IPS-NIHi7 (cell line): ENCODE results near the gene PBOV1.

Source experiments
- DNase-seq: peaks from one replicate; pipeline ENCODE4 v3.0.0; 2012; ENCODE audit warnings: mixed read lengths; ENCODE audit errors: extremely low spot score

PBOV1 gene

DNA sequence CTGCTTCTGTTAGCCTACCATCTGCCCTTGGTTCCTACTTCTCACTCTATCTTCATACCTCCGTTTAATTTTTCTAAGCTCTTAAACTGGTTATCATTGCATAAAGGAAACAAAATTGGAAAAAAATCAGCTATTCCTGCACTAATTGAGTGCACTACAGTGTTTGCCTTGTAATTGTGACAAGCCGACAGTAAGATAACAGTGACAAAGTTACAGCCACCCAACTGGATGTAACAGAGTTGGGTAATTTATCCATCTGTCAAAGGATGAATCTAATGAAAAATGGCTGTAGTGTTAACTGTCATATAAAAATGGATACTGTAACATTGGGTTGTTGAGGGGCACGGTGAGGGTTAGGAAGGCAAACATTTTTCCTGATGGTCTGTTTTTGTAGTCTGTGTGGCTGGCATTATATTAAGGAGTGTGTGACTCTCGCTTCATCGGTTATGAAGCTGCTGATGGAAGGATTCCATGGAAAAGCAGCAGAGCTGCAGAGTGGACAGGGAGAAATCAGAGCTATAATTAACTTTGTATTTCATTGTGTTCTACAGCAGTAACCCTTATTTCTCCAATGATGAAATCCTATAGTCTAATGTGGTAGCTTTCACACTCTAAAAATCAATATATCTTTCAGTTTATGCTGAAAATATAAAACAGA lies 12.7 kb downstream of the PBOV1 start:
- DNase-seq = no peak

DNA sequence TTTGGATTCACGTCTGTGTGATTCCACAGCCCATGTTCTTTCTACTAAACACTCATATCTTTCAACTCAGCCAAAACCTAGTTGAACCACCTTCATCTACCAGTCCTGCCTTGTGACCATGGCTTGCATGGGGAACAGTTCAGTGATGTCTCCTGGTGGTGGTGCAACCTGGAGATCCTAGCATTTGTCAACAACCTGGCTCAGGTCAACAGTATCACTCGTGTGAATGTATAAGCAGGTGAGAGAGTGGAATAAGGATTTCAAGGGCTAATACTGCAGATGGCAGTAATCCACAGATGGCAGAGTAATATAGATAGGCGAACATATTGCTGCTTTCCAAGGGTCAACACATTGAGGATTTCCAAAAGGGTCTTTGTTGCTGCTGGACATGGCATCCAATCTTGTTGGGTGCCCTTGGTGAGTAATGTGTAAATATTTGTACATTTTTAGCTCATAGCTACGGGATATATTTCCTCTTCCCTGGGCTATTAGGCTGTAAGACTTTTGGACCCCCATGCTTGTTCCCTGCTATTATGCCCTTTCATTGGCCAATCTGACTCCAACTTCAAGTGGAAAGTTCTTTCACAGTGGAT lies 13.4 kb downstream of the PBOV1 start:
- DNase-seq = no peak

DNA sequence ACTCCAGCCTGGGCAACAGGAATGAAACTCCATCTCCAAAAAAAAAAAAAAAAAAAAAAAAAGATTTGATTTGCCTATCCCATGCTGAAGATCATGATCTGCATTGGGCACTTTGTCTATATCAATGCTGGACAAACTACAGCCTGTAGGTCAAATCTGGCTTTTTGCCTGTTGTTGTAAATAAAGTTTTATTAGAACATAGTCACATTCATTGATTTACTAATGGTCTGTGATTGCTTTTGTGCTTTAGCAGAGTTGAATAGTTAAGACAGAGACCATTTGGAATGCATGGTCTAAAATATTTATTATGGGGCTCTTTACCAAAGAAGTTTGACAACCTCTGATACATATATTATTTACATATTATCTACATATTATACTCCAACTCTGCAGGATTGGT lies 14.0 kb downstream of the PBOV1 start:
- DNase-seq = no peak

DNA sequence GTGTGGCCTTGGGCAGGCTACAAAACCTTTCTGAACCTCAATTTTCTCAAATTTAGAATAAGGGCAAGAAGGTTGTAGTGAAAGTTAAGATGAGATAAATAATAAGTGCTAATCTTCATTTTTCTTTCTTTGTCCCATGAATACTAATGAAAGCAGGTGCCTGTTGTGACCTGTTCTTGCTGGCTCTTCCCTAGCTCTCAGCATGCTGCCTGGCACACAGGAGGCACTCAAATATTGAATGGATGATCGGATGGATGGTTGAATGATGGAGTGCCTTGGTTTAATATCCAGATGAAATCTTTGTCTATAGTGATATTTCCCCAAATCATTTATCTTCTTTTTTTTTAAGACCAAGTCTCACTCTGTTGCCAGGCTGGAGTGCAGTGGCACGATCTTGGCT lies 15.0 kb downstream of the PBOV1 start:
- no peak for DNase-seq

DNA sequence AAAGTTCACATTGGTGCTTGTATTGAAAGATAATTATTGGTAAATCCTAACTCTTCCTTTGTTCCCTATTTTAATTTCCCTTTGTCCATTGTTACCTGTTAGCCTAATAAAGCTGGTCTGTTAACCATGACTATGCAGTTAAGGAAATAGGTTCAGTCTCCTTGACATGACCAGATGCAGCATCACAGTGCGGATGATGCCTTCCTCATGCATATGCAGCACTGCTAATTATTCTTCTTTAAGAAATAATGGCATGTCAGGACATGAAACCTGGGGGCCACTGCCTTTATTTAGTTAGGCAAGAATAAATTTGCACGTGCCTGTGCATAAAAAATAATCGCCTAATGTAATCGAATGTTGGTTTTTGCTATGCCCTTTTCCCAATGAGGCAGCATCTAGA lies 16.5 kb downstream of the PBOV1 start:
- DNase-seq = no peak

DNA sequence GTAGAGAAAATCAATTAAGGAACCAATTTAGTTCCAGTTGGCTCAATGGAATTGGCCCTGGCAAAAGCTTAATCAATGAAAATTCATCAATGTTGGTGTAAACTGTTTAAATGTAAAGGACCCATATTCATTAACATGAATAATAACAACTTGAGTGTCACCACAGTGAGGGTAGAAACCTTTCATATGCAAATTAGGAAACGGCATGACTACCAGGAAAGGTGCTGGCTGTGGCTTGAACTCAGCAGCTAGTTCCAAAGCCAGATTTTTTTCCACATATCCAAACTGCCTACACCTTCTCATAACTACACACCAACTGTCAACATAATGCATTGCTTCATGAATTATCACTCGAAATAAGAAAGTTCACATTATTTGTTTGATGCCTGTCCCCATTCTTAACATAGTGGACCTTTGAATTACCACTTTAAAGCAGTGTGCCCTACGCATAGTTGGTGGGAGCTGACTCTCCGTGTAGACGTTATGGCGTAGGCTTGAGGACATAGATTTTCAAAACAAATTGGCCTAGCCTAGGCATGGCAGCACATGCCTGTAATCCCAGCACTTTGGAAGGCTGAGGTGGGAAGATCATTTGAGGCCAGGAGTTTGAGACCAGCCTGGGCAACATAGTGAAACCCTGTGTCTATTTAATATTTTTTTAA lies 19.7 kb downstream of the PBOV1 start:
- DNase-seq = no peak

DNA sequence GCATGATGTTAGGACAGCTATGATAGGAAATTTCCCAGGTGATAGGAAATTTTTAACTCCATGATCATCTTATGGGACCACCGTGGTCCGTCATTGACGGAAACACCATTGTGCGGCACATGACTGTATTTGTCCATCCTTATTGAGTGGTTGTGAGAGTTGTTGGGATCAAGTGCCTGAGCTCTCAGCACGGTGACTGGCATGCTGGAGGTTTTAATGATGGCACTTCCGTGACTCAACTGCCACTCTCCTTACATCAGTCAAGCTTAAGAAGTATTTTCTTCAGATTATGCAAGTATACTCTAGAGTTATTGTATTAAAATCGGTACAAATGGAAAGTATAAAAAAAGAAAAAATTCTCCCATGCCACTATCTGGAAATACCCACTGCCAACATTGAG lies 20.7 kb downstream of the PBOV1 start:
- no peak for DNase-seq

DNA sequence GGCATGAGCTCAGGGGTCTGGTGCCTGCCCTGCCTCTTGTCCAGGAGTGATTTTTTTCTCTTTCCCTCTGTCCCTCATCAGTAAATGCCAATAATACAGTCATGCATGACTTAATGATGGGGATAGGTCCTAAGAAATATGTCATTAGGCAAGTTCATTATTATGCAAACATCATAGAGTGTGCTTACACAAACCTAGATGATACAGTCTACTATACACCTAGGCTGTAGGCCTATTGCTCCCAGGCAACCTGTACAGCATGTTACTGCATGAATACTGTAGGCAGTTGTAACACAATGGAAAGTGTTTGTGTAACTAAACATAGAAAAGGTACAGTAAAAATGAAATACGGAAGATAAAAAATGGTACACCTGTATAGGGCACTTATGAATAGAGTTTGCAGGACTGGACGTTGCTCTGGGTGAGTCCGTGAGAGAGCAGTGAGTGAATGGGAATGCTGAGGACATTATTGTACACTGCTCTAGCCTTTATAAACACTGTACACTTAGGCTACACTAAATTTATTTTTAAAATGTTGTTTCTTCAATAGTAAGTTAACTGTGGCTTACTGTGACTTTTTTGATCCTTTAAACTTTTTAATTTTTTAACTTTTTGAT lies 22.1 kb downstream of the PBOV1 start:
- no peak for DNase-seq

DNA sequence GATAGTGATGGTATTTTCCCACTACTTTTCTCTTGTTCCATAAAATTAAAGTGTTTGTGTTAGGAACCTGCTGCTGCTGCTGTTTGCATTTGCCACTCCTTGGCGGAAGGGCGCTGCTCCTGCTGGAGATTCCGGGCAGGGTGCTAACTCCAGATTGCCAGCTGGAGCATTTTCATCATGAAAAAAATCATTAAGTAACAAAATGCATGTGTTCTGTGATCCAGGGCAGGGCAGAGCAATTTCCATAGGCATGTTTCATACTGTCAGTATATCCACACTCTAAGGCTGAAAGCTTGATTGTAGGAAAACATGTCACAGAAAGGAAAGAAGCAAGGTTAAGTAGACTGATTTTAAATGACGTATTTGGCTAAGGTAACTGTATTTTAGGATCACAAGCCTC lies 24.0 kb downstream of the PBOV1 start:
- no peak for DNase-seq

DNA sequence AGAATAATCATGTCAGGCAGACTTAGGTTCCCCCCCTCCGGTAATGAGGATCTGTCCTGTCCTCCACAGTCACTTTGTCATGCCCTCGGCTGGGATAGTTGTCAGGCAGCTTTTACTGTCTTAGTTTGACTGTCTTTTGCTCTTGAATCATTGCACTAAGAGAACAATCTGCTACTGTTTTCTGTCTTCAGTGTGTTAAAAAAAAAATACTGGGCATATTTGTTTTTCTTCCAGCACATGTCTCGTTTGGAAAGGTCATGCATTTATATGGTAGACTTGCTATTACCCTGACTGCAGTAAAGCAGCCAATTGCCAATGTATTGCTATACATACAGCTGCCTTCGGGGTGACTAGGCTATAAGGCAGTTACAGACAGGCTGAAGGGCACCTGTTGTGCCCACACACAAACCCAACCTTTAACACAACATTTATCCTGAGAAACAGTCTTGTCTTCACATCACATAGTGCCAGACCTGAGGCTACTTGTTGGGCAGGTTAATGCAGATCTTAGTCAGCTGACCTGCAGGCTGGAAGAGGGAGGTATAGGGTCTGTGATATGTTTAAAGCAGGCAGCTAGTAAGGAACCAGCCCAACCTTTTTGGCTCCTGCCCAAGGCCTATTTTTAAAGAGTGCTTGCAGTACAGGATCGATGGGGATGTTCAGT lies 29.9 kb downstream of the PBOV1 start:
- DNase-seq = no peak

DNA sequence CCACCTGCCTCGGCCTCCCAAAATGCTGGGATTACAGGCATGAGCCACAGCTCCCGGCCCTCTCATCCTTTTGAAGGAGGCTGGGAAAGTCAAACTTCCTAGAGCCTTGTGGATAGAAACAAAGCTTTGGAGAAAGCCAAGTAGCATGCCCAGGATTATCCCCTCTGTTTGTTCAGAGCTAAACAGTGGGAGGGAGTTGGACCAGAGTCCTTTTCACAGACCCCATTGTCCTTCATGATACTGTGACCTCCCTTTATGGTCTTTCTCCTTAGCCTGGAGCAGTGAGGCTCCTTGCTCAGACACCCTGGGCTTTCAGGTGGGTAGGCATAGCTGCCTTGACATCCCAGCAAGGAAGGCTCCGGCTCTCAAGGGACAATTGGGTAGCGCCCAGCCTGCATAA lies 31.1 kb downstream of the PBOV1 start:
- DNase-seq = no peak

DNA sequence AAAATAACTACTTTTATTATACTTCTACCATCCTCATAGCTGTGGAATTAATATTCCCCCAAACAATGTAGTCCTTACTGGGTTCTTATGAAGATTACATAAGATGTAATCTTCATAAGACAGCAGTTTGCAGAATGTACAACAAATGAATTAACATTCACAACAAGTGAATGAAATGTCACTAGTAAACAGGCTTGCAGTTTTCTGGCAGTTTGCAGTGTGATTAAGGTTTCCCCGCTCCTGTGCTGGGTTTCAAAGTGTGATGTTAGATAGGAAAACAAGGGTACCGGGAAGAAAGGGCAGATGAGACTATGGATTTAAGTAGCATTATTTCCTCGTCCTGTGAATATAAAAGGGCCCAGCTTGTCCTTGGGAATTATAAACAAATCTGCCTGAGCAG lies 34.1 kb downstream of the PBOV1 start:
- DNase-seq = no peak

DNA sequence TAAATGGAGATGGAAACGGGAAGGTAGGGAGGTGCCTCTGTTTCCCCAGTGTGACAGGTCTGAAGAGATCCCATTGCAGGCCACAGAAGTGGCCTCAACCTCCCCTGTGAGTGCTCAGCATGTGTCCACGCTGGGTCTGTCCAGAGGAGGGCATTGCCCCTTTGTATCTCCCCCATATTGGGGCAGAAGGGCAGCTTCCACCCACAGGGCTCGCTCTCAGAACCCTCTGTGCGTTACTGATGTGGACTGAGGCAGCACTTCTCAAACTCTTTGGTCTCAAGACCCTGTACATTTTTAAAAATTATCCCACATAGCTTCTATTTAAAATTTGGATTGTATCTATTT lies 34.5 kb downstream of the PBOV1 start:
- no peak for DNase-seq

DNA sequence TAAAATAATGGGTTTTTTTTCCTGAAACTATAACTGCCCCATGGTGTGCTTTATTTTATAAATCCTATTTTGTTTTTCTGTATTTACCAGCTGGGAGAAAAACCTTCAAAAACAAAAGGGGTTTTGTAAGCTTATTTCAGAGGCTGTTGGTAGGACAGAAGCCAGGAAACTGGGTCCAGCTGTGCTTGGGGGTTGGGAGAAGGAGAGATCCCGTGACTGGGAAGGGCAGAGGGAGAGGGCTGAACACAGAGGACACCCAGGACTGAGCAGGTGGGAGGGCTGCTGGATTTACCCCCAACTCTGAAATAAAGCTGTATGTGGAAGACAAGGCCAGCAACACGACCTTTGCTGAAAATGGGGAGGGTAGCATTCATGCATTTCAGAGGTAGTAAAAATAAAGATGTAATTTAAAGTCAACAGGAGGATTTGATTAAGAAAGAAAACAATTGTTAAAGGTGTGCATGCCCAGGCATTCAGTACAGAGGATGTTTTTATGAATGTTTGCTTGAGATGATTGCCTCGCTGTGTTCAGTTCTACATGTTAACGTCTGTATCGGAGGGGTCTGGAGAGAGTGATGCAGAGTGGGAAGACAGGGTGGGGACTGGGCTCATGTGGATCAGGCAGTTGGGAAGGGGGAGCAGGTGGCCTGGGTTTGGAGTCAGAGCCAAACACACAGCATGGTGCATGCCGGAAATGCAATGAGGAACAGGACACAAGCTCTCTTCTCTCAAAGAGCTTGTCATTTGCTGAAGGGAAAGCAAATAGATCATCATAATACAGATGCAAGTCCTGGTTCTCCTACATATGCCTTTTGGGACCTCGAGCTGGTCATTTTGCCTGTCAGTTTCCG lies 35.1 kb downstream of the PBOV1 start:
- peak; percentile 66 for DNase-seq

DNA sequence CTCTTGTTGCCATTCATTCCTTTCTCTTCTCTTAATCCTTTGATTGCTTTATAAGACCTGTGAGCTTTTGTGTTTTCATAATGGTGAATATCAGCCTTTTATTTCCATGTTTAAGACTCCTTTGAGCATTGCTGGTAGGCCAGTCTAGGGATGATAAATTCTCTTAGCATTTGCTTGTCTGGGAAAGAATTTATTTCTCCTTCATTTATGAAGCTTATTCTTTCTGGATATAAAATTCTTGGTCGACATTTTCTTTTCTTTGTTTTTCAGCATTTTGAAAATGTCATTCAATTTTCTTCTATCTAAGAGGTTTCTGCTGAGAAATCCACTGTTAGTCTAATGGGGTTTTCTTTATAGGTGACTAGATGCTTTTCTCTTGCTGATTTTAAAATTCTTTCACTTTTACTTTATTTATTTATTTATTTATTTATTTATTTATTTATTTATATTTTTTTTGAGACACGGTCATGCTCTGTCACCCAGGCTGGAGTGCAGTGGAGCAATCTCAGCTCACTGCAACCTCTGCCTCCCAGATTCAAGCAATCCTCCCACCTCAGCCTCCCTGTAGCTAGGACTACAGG lies 41.5 kb downstream of the PBOV1 start:
- no peak for DNase-seq

DNA sequence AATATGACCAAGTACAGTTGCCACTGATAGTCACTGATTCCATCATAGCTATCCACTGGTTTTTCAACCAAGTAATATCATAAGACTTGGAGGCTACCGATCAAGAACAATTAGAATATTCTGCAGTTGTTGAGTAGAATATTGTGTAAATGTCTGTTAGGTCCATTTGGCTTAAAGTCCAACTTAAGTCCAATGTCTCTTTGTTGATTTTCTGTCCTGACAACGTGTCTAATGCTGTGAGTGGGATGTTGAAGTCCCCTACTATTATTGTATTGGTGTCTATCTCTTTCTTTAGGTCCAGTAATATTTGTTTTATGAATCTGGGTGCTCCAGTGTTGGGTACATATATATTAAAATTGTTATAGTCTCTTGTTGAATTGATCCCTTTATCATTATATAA lies 42.7 kb downstream of the PBOV1 start:
- DNase-seq = no peak
